Omental fat pad (tissue), 4 donors: ENCODE measurements around the gene EZH1. TPM values are rescaled to one million over a fixed set of nuclear protein-coding genes. Genes with fewer than 3 reads are reported as not detected.
A peak's percentile ranks its signal among the peaks of the same experiment; 100 is the strongest.

Experiments
- ATAC-seq: fragments of 150-250 bp; one replicate; pipeline ENCODE4 v1.9.1; 2016; ENCODE audit warnings: mild to moderate bottlenecking, moderate library complexity; ENCODE audit not compliant: low FRiP score
- DNase-seq: peaks from one replicate; pipeline ENCODE4 v3.0.0-alpha.2; 2019; ENCODE audit warnings: low spot score
- CTCF ChIP-seq, 3 donors: fragments of 450-650 bp; IDR thresholded peaks; one replicate each; pipeline ENCODE4 v1.5.1; 2016 to 2017; ENCODE audit warnings: antibody characterized with exemption in 3 of 3, mild to moderate bottlenecking in 3 of 3, moderate library complexity in 2 of 3
- total RNA-seq, 4 donors: library from RNA; depleted of rRNA; stranded (reverse); fragments of >200 nt; gene quantifications; one replicate each; pipeline ENCODE4 v1.1.0, GENCODE V29; 2016

Gene EZH1
- total RNA-seq, 4 donors from 2014 or later: 42.0 to 91.1 (median 50.9) TPM

GRCh38 chr17:42686520-42687128 is 58.2 kb downstream of the EZH1 start:
- no peak for TF ChIP-seq CTCF (IDR thresholded peaks at IDR 0.05)
- no peak for DNase-seq
- no peak for ATAC-seq

- DNase-seq: no peak
- TF ChIP-seq CTCF (IDR thresholded peaks at IDR 0.05): no peak
- no peak for ATAC-seq
These were observed 59.0 kb downstream of the EZH1 start for GRCh38 chr17:42685831-42686230.

DNA sequence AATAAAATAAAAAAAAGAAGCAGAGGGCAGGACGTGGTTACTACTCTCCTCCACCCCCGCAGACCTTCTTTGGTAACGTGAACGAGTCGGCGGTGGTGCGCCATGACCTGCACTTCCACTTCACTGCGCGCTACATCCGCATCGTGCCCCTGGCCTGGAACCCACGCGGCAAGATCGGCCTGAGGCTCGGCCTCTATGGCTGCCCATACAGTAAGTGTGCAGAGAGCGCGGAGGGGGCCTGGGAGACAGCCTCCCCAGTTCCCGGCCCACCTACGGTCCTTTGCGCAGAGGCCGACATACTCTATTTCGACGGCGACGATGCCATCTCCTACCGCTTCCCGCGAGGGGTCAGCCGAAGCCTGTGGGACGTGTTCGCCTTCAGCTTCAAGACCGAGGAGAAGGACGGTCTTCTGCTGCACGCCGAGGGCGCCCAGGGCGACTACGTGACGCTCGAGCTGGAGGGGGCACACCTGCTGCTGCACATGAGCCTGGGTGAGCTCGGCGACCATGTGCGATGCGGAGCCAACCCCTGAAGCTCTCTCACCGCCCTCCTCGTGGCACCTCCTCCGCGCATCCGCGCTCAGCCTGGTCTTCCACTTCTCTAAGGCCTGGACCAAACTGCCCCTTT is 59.8 kb downstream of the EZH1 start:
- DNase-seq (no peak), ATAC-seq (no peak)
- no peak for TF ChIP-seq CTCF (IDR thresholded peaks at IDR 0.05)

DNA sequence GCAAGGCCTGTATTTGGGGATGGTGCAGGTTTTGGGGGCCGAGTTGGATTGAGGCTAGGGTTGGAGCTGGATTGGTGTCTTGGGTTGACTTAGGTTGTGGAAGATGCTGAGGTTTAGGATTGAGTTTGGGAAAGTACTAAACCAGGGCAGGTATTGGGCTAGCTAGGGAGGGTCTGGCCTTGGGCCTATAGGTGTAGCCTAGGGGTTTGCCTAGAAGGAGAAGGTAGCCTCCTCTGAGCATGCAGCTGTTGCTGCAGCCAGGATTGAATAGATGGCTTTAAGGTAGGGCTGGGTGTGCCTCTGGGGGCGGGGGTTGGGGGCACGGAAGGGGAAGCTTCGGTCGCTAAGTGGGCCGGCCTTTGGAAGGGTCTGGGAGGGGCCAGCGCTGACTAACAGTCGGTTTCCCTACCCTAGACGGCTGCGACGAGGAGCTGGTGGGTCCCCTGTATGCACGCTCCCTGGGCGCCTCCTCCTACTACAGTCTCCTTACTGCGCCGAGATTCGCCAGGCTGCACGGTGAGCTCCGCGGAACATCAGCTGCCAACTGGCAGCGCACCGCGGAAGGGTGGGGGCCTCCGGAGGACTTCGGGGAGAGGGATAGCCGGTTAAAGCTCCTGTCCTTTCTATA is 61.3 kb downstream of the EZH1 start:
- DNase-seq: no peak
- no peak for ATAC-seq
- TF ChIP-seq CTCF (IDR thresholded peaks at IDR 0.05): no peak

DNA sequence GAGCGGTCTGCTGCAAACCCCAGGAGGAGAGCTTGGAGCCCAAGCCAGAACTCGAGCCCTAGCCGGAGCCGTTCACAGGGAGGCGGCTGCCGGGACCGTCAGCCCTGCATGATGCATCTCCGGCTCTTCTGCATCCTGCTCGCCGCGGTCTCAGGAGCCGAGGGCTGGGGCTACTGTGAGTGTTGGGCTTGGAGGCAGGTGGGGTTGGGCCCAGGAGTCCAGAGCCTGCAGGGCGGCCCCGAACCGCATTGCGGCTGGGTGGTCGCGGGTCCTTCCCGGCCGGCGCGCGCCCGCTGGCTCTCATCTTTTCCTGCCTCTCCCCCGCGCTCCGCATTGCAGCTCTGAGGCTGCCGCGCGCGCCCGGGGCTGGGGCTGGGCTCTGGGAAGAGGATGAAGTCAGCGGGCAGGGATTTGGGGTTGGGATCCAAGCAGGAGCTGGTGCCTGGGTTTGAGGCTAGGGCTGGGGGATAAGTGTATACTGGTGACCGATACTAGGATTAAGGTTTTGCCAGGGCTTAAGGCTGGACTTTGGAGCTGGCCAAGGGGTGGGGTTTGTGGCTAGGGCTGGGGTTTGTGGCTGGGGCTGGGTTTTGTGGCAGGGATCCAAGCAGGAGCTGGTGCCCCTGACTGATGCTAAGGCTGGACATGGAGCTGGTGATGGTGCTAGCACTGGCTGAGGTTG is 62.0 kb downstream of the EZH1 start:
- ATAC-seq (peak; percentile 18), DNase-seq (no peak)
- TF ChIP-seq CTCF (IDR thresholded peaks at IDR 0.05): no peak

DNA sequence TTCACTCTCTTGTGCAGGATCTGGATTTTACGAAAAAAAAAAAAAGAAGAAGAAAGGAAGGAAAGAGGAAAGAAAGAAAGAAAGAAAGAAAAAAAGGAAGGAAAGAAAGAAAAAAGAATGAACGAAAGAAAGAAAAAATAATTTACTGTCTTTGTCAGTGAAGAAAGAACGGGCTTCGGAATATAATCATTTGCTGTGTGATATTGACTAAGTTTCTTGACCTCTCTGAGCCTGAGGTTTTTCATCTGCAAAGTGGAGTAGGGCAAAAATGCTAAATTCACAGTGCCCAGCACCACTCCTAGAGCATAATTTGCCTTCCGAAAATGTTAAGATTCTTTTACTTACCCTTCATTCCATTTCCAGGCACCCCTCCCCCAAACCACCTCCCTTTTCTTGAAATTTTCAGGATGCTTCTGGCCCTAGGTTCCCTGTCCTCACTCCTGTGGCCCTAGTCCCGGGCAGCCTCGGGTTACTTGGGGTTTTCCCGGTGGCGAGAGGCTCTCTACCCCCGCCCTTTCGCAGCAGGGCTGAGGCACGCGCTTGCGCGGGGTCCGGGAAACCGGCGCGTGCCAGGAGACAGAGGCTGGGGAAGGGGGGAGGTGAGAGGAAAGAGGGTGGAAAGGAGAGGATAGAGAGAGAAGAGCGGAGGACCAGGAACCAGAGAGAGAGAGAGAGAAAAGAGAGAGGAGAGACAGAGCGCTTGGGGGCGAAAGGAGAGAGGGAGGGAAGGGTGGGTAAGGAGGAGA is 62.7 kb downstream of the EZH1 start, which contains the start of gene CNTNAP1:
TSS of gene CNTNAP1 (plus strand) at position 556 of the 746 bp plus-strand sequence. CDS start 299 bp downstream, outside the sequence.
- peak; percentile 58 for ATAC-seq
- TF ChIP-seq CTCF (IDR thresholded peaks at IDR 0.05): no peak
- no peak for DNase-seq
